Effector CD8-positive, alpha-beta T cell (primary cell): ENCODE measurements around the gene UBXN1.

ENCODE experiments used
- DNase-seq: peaks from one replicate; lab custom pipeline; 2025; lab: John Stamatoyannopoulos, UW
- total RNA-seq, 4 experiments: gene quantifications; one replicate each; lab custom pipeline; 2026; lab: John Stamatoyannopoulos, UW

The UBXN1 gene
- total RNA-seq = 109 to 150 (median 126) reads per million in 4 experiments

- peak; percentile 74 for DNase-seq
Observed at GRCh38 chr11:62678770-62679696, at the start of gene UBXN1. UBXN1 (minus strand) TSS chr11:62679073; CDS start chr11:62678923, 150 bp downstream.

- peak; percentile 75 for DNase-seq
Observed at GRCh38 chr11:62728171-62728988, 49.5 kb upstream of the UBXN1 start, which contains the start of gene TTC9C. TTC9C (plus strand) TSS chr11:62728486; CDS start chr11:62728849, 363 bp downstream.

GRCh38 chr11:62727872-62728170, 48.9 kb upstream of the UBXN1 start:
- DNase-seq = peak; percentile 78

- DNase-seq = peak; percentile 97
Observed at GRCh38 chr11:62727165-62727871, 48.4 kb upstream of the UBXN1 start, which contains the start of gene HNRNPUL2. HNRNPUL2 (minus strand) TSS chr11:62727457; CDS start chr11:62727156, 301 bp downstream.

- no peak for DNase-seq
Observed at GRCh38 chr11:62726915-62727164, 48.0 kb upstream of the UBXN1 start.

- no peak for DNase-seq
Observed at GRCh38 chr11:62726156-62726914, 47.5 kb upstream of the UBXN1 start.

- no peak for DNase-seq
Observed at GRCh38 chr11:62725646-62726045, 46.8 kb upstream of the UBXN1 start.

- no peak for DNase-seq
Observed at GRCh38 chr11:62724171-62724570, 45.3 kb upstream of the UBXN1 start.

- no peak for DNase-seq
Observed at GRCh38 chr11:62721994-62722393, 43.1 kb upstream of the UBXN1 start.

- no peak for DNase-seq
Observed at GRCh38 chr11:62719302-62719978, 40.6 kb upstream of the UBXN1 start.

- no peak for DNase-seq
Observed at GRCh38 chr11:62716816-62717215, 37.9 kb upstream of the UBXN1 start.

GRCh38 chr11:62716206-62716605, 37.3 kb upstream of the UBXN1 start:
- DNase-seq = no peak

GRCh38 chr11:62715150-62716130, 36.6 kb upstream of the UBXN1 start:
- DNase-seq = no peak

- no peak for DNase-seq
Observed at GRCh38 chr11:62713343-62713742, 34.5 kb upstream of the UBXN1 start.

GRCh38 chr11:62712861-62713260, 34.0 kb upstream of the UBXN1 start:
- no peak for DNase-seq

- DNase-seq = no peak
Observed at GRCh38 chr11:62712276-62712812, 33.5 kb upstream of the UBXN1 start.

GRCh38 chr11:62710001-62710345, 31.1 kb upstream of the UBXN1 start:
- no peak for DNase-seq

- peak; percentile 93 for DNase-seq
Observed at GRCh38 chr11:62709247-62710000, 30.6 kb upstream of the UBXN1 start.

- peak; percentile 44 for DNase-seq
Observed at GRCh38 chr11:62708793-62709192, 29.9 kb upstream of the UBXN1 start.
